Smooth muscle cell (in vitro differentiated cells): ENCODE data around the gene TK2. TPM values are rescaled to one million over a fixed set of nuclear protein-coding genes. Genes with fewer than 3 reads are reported as not detected.
"Not testable (repeated sequence)": the region's sequence is repeated elsewhere in the genome, so short reads cannot be mapped to it uniquely, and the experiment has no call there.

Source experiments
- DNase-seq: peaks from one replicate; lab custom pipeline; 2025; ENCODE audit not compliant: unreplicated experiment; lab: John Stamatoyannopoulos, UW
- H2AFZ ChIP-seq: fragments of 200-600 bp; sonication (generic); 2 replicates; pipeline ENCODE4 v1.6.0; 2016; ENCODE audit warnings: antibody characterized with exemption, low read depth, mild to moderate bottlenecking
- H3F3A ChIP-seq: fragments of 200-600 bp; sonication (generic); 2 replicates; pipeline ENCODE4 v1.6.0; 2017; ENCODE audit warnings: antibody characterized with exemption, low read depth
- H3K27ac ChIP-seq: fragments of 200-600 bp; sonication (generic); 2 replicates; pipeline ENCODE4 v1.5.1; 2016; ENCODE audit warnings: low read depth, mild to moderate bottlenecking
- H3K27me3 ChIP-seq: fragments of 200-600 bp; sonication (generic); 2 replicates; pipeline ENCODE4 v1.6.1; 2016; ENCODE audit warnings: low read depth, mild to moderate bottlenecking
- H3K36me3 ChIP-seq: fragments of 200-600 bp; sonication (generic); 2 replicates; pipeline ENCODE4 v1.5.1; 2016; ENCODE audit warnings: low read depth
- H3K4me1 ChIP-seq: fragments of 200-600 bp; sonication (generic); 2 replicates; pipeline ENCODE4 v1.5.1; 2016; ENCODE audit warnings: low read depth
- H3K4me2 ChIP-seq: fragments of 200-600 bp; sonication (generic); 2 replicates; pipeline ENCODE4 v1.6.0; 2016; ENCODE audit warnings: mild to moderate bottlenecking
- H3K4me3 ChIP-seq: fragments of 200-600 bp; sonication (generic); 2 replicates; pipeline ENCODE4 v1.5.1; 2016; ENCODE audit warnings: mild to moderate bottlenecking
- H3K79me2 ChIP-seq: fragments of 200-600 bp; sonication (generic); 2 replicates; pipeline ENCODE4 v1.6.0; 2016; ENCODE audit warnings: low read depth, mild to moderate bottlenecking
- H3K9ac ChIP-seq: fragments of 200-600 bp; sonication (generic); 2 replicates; pipeline ENCODE4 v1.6.0; 2016; ENCODE audit warnings: low read depth
- H3K9me3 ChIP-seq: fragments of 200-600 bp; sonication (generic); replicated peaks from 2 replicates; pipeline ENCODE4 v1.5.1; 2016; ENCODE audit warnings: low read depth
- H4K20me1 ChIP-seq: fragments of 200-600 bp; sonication (generic); 2 replicates; pipeline ENCODE4 v1.6.0; 2016; ENCODE audit warnings: low read depth
- WGBS: methylation state at CpG from one replicate; pipeline ENCODE4 v1.1.7; 2016; ENCODE audit warnings: low lambda C conversion rate; 5-methylcytosine and 5-hydroxymethylcytosine counted together
- polyA plus RNA-seq: library from polyadenylated mRNA; unstranded; fragments of >200 nt; fragmentation: Nextera tagmentation; extraction: Ambion mirVana; gene quantifications from 2 replicates; pipeline ENCODE4 v1.2.1, GENCODE V29; 2016
- total RNA-seq: library from RNA; depleted of rRNA; stranded (reverse); fragments of >200 nt; gene quantifications from 2 replicates; pipeline ENCODE4 v1.2.3, GENCODE V29; 2014
- TF ChIP-seq, protein P1 (sequence below): fragments of 200-600 bp; sonication (generic); IDR thresholded peaks from 2 replicates; pipeline ENCODE4 v1.5.1; 2017; ENCODE audit warnings: borderline replicate concordance, mild to moderate bottlenecking, antibody characterized with exemption; ENCODE audit not compliant: insufficient read depth, poor library complexity, severe bottlenecking

TK2 gene
- total and polyA plus RNA-seq, 2 experiments from 2014 or later, result 7.3 to 9.7 TPM

DNA sequence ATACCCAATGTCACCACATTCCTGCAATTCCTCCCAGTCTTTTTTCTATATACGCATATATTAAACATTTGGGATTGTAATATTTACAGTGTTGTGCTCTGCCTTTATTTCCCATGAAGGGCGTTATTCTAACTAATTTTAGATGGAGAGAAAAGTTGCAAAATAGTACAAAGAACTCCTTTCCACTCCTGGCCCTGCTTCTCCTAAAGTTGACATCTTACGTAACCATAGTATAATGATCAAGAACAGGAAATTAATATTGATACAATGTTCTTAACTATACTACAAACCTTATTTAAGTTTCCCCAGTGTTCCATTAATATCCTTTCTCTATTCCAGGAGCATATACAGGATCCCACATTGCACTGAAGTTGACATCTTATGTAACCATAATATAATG lies 46.3 kb downstream of the TK2 start:
- no peak for DNase-seq

GRCh38 chr16:66503030-66503429 lies 46.9 kb downstream of the TK2 start:
- no peak overlapping the region for H3K9ac ChIP-seq
- H3K36me3 ChIP-seq, result no peaks in the 10 kb centered on the region
- H3K27ac ChIP-seq, result no peak overlapping the region
- no peaks in the 10 kb centered on the region for H4K20me1 ChIP-seq
- no peaks in the 10 kb centered on the region for H3K4me1 ChIP-seq
- no peaks in the 10 kb centered on the region for H3K9me3 ChIP-seq
- no peaks in the 10 kb centered on the region for H3K27me3 ChIP-seq
- WGBS, result 95% methylated on average over 2 of the region's 2 CpGs
- no peak overlapping the region for H3K4me2 ChIP-seq
- no peaks in the 10 kb centered on the region for H3F3A ChIP-seq
- no peak for DNase-seq
- TF ChIP-seq, protein P1, sequence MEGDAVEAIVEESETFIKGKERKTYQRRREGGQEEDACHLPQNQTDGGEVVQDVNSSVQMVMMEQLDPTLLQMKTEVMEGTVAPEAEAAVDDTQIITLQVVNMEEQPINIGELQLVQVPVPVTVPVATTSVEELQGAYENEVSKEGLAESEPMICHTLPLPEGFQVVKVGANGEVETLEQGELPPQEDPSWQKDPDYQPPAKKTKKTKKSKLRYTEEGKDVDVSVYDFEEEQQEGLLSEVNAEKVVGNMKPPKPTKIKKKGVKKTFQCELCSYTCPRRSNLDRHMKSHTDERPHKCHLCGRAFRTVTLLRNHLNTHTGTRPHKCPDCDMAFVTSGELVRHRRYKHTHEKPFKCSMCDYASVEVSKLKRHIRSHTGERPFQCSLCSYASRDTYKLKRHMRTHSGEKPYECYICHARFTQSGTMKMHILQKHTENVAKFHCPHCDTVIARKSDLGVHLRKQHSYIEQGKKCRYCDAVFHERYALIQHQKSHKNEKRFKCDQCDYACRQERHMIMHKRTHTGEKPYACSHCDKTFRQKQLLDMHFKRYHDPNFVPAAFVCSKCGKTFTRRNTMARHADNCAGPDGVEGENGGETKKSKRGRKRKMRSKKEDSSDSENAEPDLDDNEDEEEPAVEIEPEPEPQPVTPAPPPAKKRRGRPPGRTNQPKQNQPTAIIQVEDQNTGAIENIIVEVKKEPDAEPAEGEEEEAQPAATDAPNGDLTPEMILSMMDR, result no peak
- H3K4me3 ChIP-seq, result no peak overlapping the region
- H2AFZ ChIP-seq, result no peak overlapping the region
- H3K79me2 ChIP-seq, result no peaks in the 10 kb centered on the region

More for the DNA sequence above, 46.3 kb downstream of the TK2 start:
- Histone ChIP-seq H3K4me3 (no peak overlapping the region), H3K9ac (no peak overlapping the region), H3K4me2 (no peak overlapping the region), H3K27me3 (no peaks in the 10 kb centered on the region), H3K9me3 (no peaks in the 10 kb centered on the region), H3K4me1 (no peaks in the 10 kb centered on the region), H2AFZ (no peak overlapping the region), H3K79me2 (no peaks in the 10 kb centered on the region), H3K36me3 (no peaks in the 10 kb centered on the region), H4K20me1 (no peaks in the 10 kb centered on the region), H3F3A (no peaks in the 10 kb centered on the region), H3K27ac (no peak overlapping the region)
- 100% methylated on average over 3 of the region's 3 CpGs for WGBS
- TF ChIP-seq, protein P1, result no peak

- WGBS, result 80% methylated on average over 12 of the region's 12 CpGs
- H3K4me2 ChIP-seq, result no peak overlapping the region
- no peaks in the 10 kb centered on the region for H3K79me2 ChIP-seq
- H3K27ac ChIP-seq, result no peak overlapping the region
- H3K36me3 ChIP-seq, result no peaks in the 10 kb centered on the region
- no peak overlapping the region for H2AFZ ChIP-seq
- no peaks in the 10 kb centered on the region for H3K4me1 ChIP-seq
- no peaks in the 10 kb centered on the region for H3K9me3 ChIP-seq
- H4K20me1 ChIP-seq, result no peaks in the 10 kb centered on the region
- no peaks in the 10 kb centered on the region for H3K27me3 ChIP-seq
- TF ChIP-seq, protein P1, result no peak
- H3K9ac ChIP-seq, result no peak overlapping the region
- no peak for DNase-seq
- no peaks in the 10 kb centered on the region for H3F3A ChIP-seq
- H3K4me3 ChIP-seq, result no peak overlapping the region
These were observed 47.7 kb downstream of the TK2 start for GRCh38 chr16:66502020-66502913.

GRCh38 chr16:66501563-66501962 lies 48.4 kb downstream of the TK2 start:
- H3K9ac ChIP-seq, H3K79me2 ChIP-seq, H3K27ac ChIP-seq, H3K4me2 ChIP-seq, H3K4me3 ChIP-seq, H3K9me3 ChIP-seq, H3F3A ChIP-seq, H3K27me3 ChIP-seq, H4K20me1 ChIP-seq, DNase-seq, H2AFZ ChIP-seq, H3K36me3 ChIP-seq, H3K4me1 ChIP-seq: not testable (repeated sequence)
- WGBS, result 96% methylated on average over 4 of the region's 4 CpGs

DNA sequence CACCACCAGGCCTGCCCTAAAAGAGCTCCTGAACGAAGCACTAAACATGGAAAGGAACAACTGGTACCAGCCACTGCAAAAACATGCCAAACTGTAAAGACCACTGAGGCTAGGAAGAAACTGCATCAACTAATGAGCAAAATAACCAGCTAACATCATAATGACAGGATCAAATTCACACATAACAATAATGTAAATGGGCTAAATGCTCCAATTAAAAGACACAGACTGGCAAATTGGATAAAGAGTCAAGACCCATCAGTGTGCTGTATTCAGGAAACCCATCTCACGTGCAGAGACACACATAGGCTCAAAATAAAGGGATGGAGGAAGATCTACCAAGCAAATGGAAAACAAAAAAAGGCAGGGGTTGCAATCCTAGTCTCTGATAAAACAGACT lies 52.0 kb downstream of the TK2 start:
- not testable (repeated sequence) for H3K79me2 ChIP-seq, H3K27ac ChIP-seq, H3K4me1 ChIP-seq, H2AFZ ChIP-seq, H3K4me2 ChIP-seq, H3K36me3 ChIP-seq, H3K4me3 ChIP-seq, H3K9me3 ChIP-seq, H3K9ac ChIP-seq, H4K20me1 ChIP-seq, DNase-seq, H3K27me3 ChIP-seq, H3F3A ChIP-seq
- WGBS, result 86% methylated on average over 2 of the region's 2 CpGs

- not testable (repeated sequence) for H2AFZ ChIP-seq, DNase-seq, H3K9ac ChIP-seq, H4K20me1 ChIP-seq, H3K4me3 ChIP-seq, H3K36me3 ChIP-seq, H3K4me2 ChIP-seq, H3K27ac ChIP-seq, H3K27me3 ChIP-seq, H3K9me3 ChIP-seq, H3K79me2 ChIP-seq, H3K4me1 ChIP-seq, H3F3A ChIP-seq
- WGBS, result 98% methylated on average over 8 of the region's 10 CpGs
These were observed 53.7 kb downstream of the TK2 start for GRCh38 chr16:66496226-66496625.
